ENCODE measurements around the gene NIPAL1.

NIPAL1 gene

DNA sequence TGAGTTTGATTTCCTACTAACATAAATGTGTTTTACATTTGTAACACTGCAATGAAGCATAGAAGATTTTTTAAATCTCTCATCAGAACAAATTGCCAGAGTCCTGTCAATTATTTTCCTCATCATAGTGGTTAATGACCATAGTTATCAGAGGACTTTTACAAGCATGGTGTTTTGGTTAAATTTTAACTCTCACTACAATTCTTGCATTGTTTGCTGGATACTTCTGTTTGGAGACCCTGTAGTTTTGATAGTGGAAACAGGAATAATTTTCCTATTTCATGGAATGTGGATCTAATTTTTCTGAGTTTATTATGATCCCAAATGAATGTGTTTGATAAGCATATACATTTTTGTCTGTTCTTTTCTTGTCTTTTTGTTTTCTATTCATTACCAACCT lies 16.8 kb downstream of the NIPAL1 start:
- TF ChIP-seq TAF1 (IDR thresholded peaks at IDR 0.05; ENCODE audit: low read depth), result no peak

DNA sequence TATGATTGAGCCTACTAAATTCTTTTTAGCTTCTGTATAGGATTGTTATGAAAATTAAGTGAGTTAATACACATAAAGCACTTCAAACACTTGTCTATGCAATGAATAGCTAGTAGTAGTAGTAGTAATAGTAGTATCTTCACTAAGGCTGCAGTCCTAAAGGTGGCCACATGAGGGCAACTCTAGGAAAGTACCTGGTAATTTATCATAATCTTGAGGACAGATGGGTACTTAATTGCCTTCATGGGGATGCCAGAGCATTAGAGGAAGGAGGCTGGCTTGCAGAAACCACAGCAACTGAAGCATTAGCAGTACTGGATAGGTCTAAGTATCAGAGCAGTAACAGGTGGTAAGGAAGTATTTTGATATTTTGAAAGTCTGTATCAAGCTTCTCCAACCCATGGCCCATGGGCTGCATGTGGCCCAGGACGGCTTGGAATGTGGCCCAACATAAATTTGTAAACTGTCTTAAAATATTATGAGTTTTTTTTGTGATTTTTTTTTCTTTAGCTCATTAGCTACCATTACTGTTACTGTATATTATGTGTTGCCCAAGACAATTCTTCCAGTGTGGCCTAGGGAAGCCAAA lies 17.3 kb downstream of the NIPAL1 start:
- peak; percentile 41 for TF ChIP-seq RAD21 (IDR thresholded peaks at IDR 0.05; ENCODE audit: low read depth)
- TF ChIP-seq EP300 (IDR thresholded peaks at IDR 0.05; ENCODE audit: borderline replicate concordance), result no peak

- no peak for TF ChIP-seq CREB1 (IDR thresholded peaks at IDR 0.05; ENCODE audit: low read depth)
Observed at GRCh38 chr4:48035952-48036351, 19.4 kb downstream of the NIPAL1 start.

GRCh38 chr4:48037117-48037462 lies 20.5 kb downstream of the NIPAL1 start:
- TF ChIP-seq ZBTB7A (IDR thresholded peaks at IDR 0.05; ENCODE audit: low read depth) (no peak), RAD21 (IDR thresholded peaks at IDR 0.05; ENCODE audit: low read depth) (no peak), MAX (IDR thresholded peaks at IDR 0.05) (no peak), CREB1 (IDR thresholded peaks at IDR 0.05; ENCODE audit: low read depth) (no peak), NFIC (IDR thresholded peaks at IDR 0.05) (no peak), CEBPB (IDR thresholded peaks at IDR 0.05) (no peak), TCF12 (IDR thresholded peaks at IDR 0.05; ENCODE audit: low read depth) (no peak), FOXM1 (IDR thresholded peaks at IDR 0.05; ENCODE audit: borderline replicate concordance, low read depth) (no peak), TEAD4 (IDR thresholded peaks at IDR 0.05) (no peak), EP300 (IDR thresholded peaks at IDR 0.05; ENCODE audit: borderline replicate concordance) (no peak), USF1 (IDR thresholded peaks at IDR 0.05) (no peak), EGR1 (IDR thresholded peaks at IDR 0.05) (no peak), TAF1 (IDR thresholded peaks at IDR 0.05; ENCODE audit: low read depth) (no peak), YY1 (IDR thresholded peaks at IDR 0.05; ENCODE audit: low read depth) (no peak)
- TF ChIP-seq, protein P1, sequence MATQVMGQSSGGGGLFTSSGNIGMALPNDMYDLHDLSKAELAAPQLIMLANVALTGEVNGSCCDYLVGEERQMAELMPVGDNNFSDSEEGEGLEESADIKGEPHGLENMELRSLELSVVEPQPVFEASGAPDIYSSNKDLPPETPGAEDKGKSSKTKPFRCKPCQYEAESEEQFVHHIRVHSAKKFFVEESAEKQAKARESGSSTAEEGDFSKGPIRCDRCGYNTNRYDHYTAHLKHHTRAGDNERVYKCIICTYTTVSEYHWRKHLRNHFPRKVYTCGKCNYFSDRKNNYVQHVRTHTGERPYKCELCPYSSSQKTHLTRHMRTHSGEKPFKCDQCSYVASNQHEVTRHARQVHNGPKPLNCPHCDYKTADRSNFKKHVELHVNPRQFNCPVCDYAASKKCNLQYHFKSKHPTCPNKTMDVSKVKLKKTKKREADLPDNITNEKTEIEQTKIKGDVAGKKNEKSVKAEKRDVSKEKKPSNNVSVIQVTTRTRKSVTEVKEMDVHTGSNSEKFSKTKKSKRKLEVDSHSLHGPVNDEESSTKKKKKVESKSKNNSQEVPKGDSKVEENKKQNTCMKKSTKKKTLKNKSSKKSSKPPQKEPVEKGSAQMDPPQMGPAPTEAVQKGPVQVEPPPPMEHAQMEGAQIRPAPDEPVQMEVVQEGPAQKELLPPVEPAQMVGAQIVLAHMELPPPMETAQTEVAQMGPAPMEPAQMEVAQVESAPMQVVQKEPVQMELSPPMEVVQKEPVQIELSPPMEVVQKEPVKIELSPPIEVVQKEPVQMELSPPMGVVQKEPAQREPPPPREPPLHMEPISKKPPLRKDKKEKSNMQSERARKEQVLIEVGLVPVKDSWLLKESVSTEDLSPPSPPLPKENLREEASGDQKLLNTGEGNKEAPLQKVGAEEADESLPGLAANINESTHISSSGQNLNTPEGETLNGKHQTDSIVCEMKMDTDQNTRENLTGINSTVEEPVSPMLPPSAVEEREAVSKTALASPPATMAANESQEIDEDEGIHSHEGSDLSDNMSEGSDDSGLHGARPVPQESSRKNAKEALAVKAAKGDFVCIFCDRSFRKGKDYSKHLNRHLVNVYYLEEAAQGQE (IDR thresholded peaks at IDR 0.05; ENCODE audit: low read depth), result no peak

GRCh38 chr4:48038666-48039065 lies 22.1 kb downstream of the NIPAL1 start:
- TF ChIP-seq EGR1 (IDR thresholded peaks at IDR 0.05) (no peak), FOXM1 (IDR thresholded peaks at IDR 0.05; ENCODE audit: borderline replicate concordance, low read depth) (no peak), NFIC (IDR thresholded peaks at IDR 0.05) (no peak), CREB1 (IDR thresholded peaks at IDR 0.05; ENCODE audit: low read depth) (no peak), ZBTB7A (IDR thresholded peaks at IDR 0.05; ENCODE audit: low read depth) (no peak), YY1 (IDR thresholded peaks at IDR 0.05; ENCODE audit: low read depth) (no peak), TAF1 (IDR thresholded peaks at IDR 0.05; ENCODE audit: low read depth) (no peak), MAX (IDR thresholded peaks at IDR 0.05) (no peak), CEBPB (IDR thresholded peaks at IDR 0.05) (no peak), RAD21 (IDR thresholded peaks at IDR 0.05; ENCODE audit: low read depth) (no peak), USF1 (IDR thresholded peaks at IDR 0.05) (no peak), EP300 (IDR thresholded peaks at IDR 0.05; ENCODE audit: borderline replicate concordance) (no peak), TEAD4 (IDR thresholded peaks at IDR 0.05) (no peak), TCF12 (IDR thresholded peaks at IDR 0.05; ENCODE audit: low read depth) (no peak)
- TF ChIP-seq, protein P1 (IDR thresholded peaks at IDR 0.05; ENCODE audit: low read depth), result no peak

DNA sequence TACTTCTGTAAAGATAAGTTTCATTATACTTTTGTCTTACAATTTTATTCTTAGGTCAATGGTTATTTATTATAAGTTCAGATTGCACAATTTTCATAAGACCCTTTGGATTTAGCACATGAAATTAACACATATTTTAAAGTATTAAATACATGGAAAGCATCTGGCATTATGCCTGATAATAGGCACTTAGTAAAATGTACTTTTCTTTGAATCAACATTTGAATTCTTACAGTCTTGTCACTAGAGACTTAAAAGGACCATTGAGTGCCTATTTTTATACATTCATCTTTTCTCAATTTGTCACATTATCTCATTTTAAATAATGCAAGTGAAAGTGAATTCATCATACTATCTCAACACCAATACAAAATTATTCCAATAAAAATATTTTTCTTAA lies 23.0 kb downstream of the NIPAL1 start:
- TF ChIP-seq RAD21 (IDR thresholded peaks at IDR 0.05; ENCODE audit: low read depth), result no peak
- no peak for TF ChIP-seq EP300 (IDR thresholded peaks at IDR 0.05; ENCODE audit: borderline replicate concordance)
- no peak for TF ChIP-seq CREB1 (IDR thresholded peaks at IDR 0.05; ENCODE audit: low read depth)
- TF ChIP-seq, protein P1 (IDR thresholded peaks at IDR 0.05; ENCODE audit: low read depth), result no peak
- no peak for TF ChIP-seq EGR1 (IDR thresholded peaks at IDR 0.05)
- TF ChIP-seq TEAD4 (IDR thresholded peaks at IDR 0.05), result no peak
- TF ChIP-seq NFIC (IDR thresholded peaks at IDR 0.05), result no peak
- TF ChIP-seq MAX (IDR thresholded peaks at IDR 0.05), result no peak
- no peak for TF ChIP-seq TAF1 (IDR thresholded peaks at IDR 0.05; ENCODE audit: low read depth)
- TF ChIP-seq CEBPB (IDR thresholded peaks at IDR 0.05), result no peak
- TF ChIP-seq FOXM1 (IDR thresholded peaks at IDR 0.05; ENCODE audit: borderline replicate concordance, low read depth), result no peak
- TF ChIP-seq USF1 (IDR thresholded peaks at IDR 0.05), result no peak
- TF ChIP-seq TCF12 (IDR thresholded peaks at IDR 0.05; ENCODE audit: low read depth), result no peak

All from Ishikawa (cell line).